ENCODE data around the gene SPARC.
"Not testable (repeated sequence)": the region's sequence is repeated elsewhere in the genome, so short reads cannot be mapped to it uniquely, and the experiment has no call there.

The SPARC gene

GRCh38 chr5:151703227-151703626, 16.5 kb upstream of the SPARC start:
- no peak for TF ChIP-seq CTCF (IDR thresholded peaks at IDR 0.05; ENCODE audit: control insufficient read depth, extremely low read depth, insufficient read depth)
- no peak for DNase-seq (ENCODE audit: low read depth)
- no peak overlapping the region for H3K4me3 ChIP-seq (ENCODE audit: low read depth, low read length)

GRCh38 chr5:151700820-151701219, 14.1 kb upstream of the SPARC start:
- no peak for DNase-seq (ENCODE audit: low read depth)
- no peak overlapping the region for H3K4me3 ChIP-seq (ENCODE audit: low read depth, low read length)
- no peak for TF ChIP-seq CTCF (IDR thresholded peaks at IDR 0.05; ENCODE audit: control insufficient read depth, extremely low read depth, insufficient read depth)

- no peak overlapping the region for H3K4me3 ChIP-seq (ENCODE audit: low read depth, low read length)
- TF ChIP-seq CTCF (IDR thresholded peaks at IDR 0.05; ENCODE audit: control insufficient read depth, extremely low read depth, insufficient read depth) = no peak
- no peak for DNase-seq (ENCODE audit: low read depth)
Observed at GRCh38 chr5:151700296-151700695, 13.6 kb upstream of the SPARC start.

DNA sequence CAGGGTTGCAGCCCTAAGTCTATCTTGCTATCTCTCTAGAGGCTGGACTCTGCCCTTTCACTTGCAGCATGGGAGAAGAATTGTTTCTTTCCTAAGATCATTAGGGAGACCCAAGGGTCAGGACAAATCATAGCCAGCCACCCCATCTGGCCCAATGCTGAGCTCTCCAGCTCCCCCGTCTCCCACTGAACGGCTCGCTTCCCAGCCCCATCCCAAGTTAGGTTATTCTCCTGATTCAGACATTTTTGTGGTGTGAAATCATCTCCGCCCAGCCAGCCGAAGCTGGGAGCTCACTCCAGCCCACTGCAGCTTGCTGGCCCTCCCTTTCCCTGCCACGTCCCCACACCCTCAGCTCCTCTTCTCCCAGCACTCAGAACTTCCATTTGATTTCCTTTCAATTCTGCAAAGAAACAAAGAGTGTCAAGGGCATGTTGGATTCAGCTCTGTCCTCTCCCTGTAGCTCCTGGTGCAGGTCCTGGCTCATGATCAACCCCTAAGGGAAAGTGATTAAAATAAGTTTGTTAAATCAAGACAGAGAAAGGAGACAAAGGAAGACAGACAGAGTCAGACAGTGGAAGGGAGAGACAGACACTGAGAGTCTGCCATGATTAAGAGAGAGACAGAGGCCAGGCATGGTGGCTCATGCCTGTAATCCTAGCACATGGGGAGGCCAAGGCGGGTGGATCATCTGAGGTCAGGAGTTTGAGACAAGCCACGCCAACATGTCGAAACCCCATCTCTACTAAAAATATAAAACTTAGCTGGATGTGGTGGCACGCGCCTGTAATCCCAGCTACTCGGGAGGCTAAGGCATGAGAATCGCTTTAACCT, 12.6 kb upstream of the SPARC start:
- no peak for TF ChIP-seq CTCF (IDR thresholded peaks at IDR 0.05; ENCODE audit: control insufficient read depth, extremely low read depth, insufficient read depth)
- DNase-seq (ENCODE audit: low read depth) = no peak
- no peak overlapping the region for H3K4me3 ChIP-seq (ENCODE audit: low read depth, low read length)

DNA sequence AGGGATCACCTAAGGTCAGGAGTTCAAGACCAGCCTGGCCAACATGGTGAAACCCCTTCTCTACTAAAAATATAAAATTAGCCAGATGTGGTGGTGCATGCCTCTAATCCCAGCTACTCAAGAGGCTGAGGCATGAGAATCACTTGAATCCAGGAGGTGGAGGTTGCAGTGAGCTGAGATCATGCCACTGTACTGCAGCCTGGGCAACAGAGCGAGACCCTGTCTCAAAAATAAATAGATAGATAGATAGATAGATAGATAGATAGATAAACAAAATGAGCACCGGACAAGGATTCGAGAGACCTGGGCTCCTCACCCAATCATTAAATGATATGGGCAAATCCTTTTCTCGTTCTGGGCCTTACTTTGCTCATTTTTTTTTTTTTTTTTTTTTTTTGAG, 11.4 kb upstream of the SPARC start:
- DNase-seq (ENCODE audit: low read depth) = not testable (repeated sequence)

GRCh38 chr5:151697452-151697851, 10.7 kb upstream of the SPARC start:
- no peak for DNase-seq (ENCODE audit: low read depth)
- no peak overlapping the region for H3K4me3 ChIP-seq (ENCODE audit: low read depth, low read length)
- TF ChIP-seq CTCF (IDR thresholded peaks at IDR 0.05; ENCODE audit: control insufficient read depth, extremely low read depth, insufficient read depth) = no peak

More for the DNA sequence above, 11.4 kb upstream of the SPARC start:
- not testable (repeated sequence) for H3K4me3 ChIP-seq (ENCODE audit: low read depth, low read length)

GRCh38 chr5:151696470-151697061, 9.9 kb upstream of the SPARC start:
- H3K4me3 ChIP-seq (ENCODE audit: low read depth, low read length) = no peak overlapping the region
- DNase-seq (ENCODE audit: low read depth) = no peak
- TF ChIP-seq CTCF (IDR thresholded peaks at IDR 0.05; ENCODE audit: control insufficient read depth, extremely low read depth, insufficient read depth) = no peak

Data from LNCaP clone FGC (cell line).